Skin epidermis (tissue), 12 donors: ENCODE results near the gene TEKTIP1.
"Not testable (repeated sequence)": the region's sequence is repeated elsewhere in the genome, so short reads cannot be mapped to it uniquely, and the experiment has no call there.

Source experiments
- H3K27ac ChIP-seq, 21 experiments: fragments of 200-600 bp; sonication (generic) in 11 of 21; one replicate each; pipeline ENCODE4 v1.5.0; 2020; ENCODE audit warnings: mild to moderate bottlenecking in 3 of 21, inconsistent platforms in 2 of 21, moderate library complexity in 2 of 21
- H3K4me3 ChIP-seq, 7 experiments: fragments of 200-600 bp; sonication (generic) in 2 of 7; one replicate each; pipeline ENCODE4 v1.5.0; 2020; ENCODE audit warnings: inconsistent platforms in 2 of 7, mild to moderate bottlenecking in 2 of 7, moderate library complexity in 1 of 7

Gene TEKTIP1

DNA sequence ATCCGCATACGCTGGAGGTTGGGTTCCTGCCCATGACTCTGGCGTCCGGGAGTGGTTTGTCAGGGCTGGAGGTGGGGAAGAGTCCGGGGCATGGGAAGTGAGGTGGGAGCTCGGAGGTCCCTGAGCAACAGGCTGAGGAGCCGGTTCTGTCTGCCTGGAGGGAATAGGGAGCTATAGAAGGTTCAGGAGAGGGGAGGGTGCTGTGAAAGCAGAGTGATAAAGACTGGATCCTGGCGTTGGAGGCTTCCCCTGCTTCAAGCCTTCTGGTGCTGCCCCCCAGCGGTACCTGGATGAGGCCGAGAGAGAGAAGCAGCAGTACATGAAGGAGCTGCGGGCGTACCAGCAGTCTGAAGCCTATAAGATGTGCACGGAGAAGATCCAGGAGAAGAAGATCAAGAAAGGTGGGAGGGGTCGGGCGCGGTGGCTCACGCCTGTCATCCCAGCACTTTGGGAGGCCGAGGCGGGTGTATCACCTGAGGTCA lies 36.3 kb downstream of the TEKTIP1 start:
- Histone ChIP-seq H3K27ac (no peak overlapping the region), H3K4me3 (no peak overlapping the region)

DNA sequence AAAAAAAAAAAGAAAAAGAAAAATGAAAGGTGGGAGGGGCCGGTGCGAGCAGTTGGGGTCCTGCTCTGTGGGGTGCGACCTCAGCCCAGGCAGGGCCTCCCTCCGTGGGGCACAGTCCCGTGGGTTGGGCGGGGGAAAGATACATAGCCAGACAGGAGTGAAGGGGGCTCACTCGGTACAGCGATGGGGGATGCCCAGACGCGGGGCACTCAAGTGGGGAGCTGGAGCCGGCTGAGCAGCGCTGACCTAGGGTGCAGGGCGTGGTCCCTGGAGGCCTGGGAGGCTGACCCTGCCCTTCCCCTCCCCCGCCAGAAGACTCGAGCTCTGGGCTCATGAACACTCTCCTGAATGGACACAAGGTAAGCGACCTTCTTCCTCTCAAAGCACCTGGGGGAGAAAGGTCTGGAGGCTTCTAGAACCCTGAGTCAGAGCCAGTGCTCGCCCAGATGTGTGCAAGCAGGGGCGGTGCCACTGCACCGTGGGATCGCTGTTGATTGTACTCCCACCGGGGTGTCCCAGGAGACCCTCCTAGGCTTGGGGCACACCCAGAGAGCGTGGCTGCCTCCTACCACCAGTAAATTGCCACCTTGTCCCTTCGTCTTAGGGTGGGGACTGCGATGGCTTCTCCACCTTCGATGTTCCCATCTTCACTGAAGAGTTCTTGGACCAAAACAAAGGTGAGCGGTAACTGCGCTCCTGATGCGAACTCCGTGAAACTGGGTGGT lies 37.1 kb downstream of the TEKTIP1 start:
- Histone ChIP-seq H3K4me3 (peak overlapping the region in 3 of 7 experiments; percentile 22 to 34 (median 29)), H3K27ac (peak overlapping the region in 1 of 21 experiments; percentile 3)

DNA sequence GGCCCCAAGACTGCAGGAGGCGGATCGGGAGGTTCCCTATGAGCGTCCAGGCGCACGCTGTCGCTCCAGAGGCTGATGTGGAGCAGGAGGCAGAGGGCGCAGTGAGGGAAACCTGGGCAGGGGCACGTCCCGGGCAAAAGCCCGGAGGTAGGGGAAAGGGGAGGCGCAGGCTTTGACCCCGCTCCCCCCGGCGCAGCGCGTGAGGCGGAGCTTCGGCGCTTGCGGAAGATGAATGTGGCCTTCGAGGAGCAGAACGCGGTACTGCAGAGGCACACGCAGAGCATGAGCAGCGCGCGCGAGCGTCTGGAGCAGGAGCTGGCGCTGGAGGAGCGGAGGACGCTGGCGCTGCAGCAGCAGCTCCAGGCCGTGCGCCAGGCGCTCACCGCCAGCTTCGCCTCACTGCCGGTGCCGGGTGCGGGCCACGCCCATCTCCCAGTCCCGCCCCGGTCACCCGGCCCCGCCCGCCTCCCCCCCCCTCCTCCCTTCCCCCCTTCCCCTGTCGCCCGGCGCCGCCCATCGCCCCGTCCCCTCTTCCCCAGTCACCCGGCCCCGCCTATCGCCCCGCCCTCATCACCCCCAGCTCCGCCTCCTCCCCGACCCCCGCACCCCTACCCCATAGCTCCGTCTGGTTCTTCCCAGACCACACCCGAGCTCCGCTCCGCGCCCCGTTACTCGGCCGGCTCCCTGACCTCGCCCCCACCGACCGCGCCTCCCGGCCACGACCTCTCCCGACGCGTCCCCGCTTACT lies 37.9 kb downstream of the TEKTIP1 start:
- Histone ChIP-seq H3K4me3 (peak overlapping the region in 3 of 7 experiments; percentile 22 to 34 (median 29)), H3K27ac (peak overlapping the region in 3 of 21 experiments; percentile 3 to 66 (median 50))

DNA sequence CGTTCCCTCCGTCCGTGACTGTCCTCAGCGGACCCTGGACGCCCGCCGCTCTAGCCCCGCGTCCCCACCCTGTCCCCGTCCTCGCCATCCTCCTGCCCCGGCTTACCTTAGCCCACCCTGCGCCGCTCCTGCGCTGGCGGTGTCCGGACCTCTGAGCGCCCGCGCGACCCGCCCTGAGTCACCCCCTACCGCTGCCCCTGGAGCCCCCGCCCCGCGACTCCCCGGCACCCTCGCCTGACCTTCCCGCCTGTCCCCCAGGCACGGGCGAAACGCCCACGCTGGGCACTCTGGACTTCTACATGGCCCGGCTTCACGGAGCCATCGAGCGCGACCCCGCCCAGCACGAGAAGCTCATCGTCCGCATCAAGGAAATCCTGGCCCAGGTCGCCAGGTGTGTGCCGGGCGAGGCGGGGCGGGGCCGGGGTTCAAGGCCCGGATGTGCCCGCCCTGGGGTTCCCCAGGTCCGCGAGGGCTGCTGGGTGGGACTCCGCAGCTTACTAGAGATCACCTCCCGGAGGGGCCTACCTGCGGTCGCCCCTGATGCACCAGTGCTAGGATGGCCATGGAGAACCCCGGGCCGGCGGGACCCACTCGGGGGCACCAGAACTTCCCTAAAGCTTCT lies 38.9 kb downstream of the TEKTIP1 start:
- Histone ChIP-seq H3K4me3 (no peak overlapping the region), H3K27ac (peak overlapping the region in 2 of 21 experiments; percentile 22 to 66)

DNA sequence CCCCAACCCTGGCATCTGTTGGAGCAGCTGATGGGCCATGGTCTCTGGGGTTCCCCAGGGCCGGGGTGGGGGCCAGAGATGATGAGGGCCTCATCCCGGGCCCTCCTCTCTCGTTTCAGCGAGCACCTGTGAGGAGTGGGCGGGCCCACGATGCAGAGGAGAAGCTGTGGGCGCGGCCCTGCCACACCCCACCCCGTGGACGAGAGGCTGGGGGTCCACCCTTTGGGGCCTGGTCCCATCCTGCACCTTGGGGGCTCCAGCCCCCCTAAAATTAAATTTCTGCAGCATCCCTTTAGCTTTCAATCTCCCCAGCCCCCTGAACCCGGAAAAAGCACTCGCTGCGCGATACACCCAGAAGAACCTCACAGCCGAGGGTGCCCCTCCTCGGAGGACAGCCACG lies 39.4 kb downstream of the TEKTIP1 start:
- H3K27ac ChIP-seq: no peak overlapping the region
- H3K4me3 ChIP-seq: no peak overlapping the region

DNA sequence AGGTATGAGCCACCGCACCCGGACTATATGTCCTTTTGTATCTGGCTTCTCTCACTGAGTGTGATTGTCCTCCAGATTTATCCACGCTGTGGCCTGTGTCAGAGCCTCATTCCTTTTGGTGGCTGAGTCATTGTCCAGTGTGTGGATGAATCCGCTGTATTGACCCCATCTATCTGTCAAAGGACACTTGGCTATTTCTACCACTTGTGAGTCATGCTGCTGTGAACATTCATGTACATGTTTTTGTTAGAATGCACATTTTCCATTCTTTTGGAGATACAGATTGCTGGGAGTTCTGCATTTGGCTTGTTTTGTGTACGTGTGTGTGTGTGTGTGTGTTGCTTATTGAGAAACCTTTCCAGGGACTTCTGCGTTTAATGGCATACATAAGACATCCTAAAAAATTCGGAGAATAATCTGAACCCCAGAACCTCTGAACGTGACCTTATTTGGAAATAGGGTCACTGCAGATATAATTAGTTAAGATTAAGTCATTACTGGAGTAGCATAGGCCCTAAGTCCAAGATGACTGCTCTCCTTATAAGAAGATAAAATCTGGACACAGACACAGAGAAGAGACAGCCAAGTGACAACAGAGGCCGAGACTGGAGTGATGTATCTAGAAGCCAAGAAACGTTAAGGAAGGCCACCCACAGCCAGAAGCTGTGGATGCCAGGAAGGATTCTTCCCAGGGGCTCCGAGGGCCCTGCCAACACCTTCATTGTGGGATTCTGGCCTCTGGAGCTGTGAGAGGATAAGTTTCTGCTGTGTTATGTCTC lies 41.4 kb downstream of the TEKTIP1 start:
- no peak overlapping the region for H3K4me3 ChIP-seq
- peak overlapping the region in 10 of 21 experiments; percentile 4 to 64 (median 56) for H3K27ac ChIP-seq

DNA sequence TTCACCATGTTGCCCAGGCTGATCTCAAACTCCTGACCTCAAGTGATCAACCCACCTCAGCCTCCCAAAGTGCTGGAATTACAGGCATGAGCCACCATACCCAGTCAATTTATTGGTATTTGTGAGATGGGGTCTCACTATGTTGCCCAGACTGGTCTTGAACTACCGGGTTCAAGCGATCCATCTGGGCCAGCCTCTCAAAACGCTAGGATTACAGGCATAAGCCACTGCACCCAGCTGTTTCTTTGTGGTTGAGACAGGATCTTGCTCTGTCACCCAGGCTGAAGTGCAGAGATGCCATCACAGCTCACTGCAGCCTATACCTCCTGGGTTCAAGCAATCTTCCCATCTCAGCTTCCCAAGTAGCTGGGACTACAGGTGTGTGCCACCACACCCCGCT lies 42.8 kb downstream of the TEKTIP1 start:
- H3K4me3 ChIP-seq, H3K27ac ChIP-seq: not testable (repeated sequence)

DNA sequence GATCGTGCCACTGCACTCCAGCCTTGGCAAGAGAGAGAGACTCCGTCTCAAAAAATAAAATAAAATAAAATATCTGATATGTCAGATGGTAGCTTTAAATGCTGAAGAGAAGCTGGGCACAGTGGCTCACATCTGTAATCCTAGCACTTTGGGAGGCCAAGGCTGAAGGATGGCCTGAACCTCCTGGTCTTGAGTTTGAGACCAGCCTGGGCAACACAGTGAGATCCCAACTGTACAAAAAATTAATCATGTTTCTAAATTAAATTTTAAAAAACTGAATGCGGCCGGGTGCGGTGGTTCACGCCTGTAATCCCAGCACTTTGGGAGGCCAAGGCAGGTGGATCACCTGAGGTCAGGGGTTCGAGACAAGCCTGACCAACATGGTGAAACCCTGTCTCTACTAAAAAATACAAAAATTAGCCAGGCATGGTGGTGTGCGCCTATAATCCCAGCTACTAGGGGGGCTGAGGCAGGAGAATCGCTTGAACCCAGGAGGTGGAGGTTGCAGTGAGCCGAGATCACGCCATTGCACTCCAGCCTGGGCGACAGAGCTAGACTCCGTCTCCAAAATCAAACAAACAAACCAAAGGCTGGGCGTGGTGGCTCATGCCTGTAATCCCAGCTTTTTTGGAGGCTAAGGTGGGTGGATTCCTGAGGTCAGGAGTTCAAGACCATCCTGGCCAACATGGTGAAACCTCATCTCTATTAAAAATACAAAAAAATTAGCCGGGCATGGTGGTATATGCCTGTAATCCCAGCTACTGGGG lies 45.2 kb downstream of the TEKTIP1 start:
- H3K27ac ChIP-seq, H3K4me3 ChIP-seq: not testable (repeated sequence)

DNA sequence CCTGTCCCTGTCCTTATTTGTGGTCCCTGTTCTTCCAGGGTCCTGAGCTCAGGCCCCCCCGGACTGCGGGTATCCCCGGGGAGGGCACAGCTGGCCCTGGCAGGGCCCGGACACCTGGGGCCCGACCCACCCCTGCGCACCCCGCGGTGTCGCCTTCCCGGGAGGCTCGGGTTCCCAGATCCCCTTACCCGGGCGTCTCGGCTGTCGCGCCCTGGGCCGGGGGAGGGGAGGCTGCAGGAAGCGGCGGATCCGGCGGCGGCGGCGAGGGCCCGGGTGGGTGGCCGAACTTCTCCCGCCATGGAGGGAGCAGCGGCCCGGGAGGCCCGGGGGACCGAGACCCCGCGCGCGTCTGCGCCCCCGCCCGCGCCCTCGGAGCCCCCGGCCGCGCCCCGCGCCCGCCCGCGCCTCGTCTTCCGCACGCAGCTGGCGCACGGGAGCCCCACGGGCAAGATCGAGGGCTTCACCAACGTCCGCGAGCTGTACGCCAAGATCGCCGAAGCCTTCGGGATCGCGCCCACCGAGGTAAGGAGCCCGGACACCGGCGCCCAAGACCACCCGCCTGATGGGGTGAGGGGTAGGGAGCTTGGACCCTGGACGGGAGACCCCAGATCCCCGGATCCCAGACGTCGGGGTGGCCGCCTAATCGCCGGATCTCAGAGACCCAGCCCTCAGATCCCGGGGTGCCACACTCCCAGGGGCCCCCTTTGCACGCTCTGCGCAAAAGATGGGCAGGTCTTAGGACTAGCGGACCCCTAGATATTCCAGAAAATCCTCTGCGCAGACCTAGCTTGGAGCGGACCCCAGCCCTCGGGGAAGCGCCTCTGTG lies 46.5 kb downstream of the TEKTIP1 start, which contains the start of gene GIPC3:
Gene GIPC3, plus strand, starts transcription at position 178 of the 826 bp plus-strand sequence. Its CDS starts 120 bp downstream, at position 298.
- Histone ChIP-seq H3K4me3 (peak within 1 kb of the TSS; percentile 3 to 30 (median 12)), H3K27ac (peak within 1 kb of the TSS in 1 of 21 experiments; percentile 2)

DNA sequence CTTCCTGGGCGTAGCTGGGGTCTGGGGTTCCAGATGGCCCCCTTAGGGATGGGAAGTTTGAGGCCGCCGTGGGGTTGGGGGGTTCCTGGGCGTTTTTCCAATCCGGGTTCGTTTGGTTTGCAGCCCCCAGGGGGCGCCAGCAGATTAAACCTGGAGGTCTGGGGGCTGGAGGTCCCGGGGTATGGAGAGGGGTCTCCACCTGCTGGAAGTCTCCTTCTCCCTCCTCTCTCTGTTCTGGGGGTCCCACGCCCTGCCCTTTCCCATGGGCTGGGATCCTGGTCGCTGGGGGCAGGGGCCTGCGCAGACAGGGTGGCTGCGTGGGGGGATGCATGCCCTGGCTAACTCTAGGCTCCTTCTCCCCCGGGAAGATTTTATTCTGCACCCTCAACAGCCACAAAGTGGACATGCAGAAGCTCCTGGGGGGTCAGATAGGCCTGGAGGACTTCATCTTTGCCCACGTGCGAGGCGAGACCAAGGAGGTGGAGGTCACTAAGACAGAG lies 47.2 kb downstream of the TEKTIP1 start:
- Histone ChIP-seq H3K27ac (no peak overlapping the region), H3K4me3 (peak overlapping the region in 4 of 7 experiments; percentile 8 to 30 (median 22))

DNA sequence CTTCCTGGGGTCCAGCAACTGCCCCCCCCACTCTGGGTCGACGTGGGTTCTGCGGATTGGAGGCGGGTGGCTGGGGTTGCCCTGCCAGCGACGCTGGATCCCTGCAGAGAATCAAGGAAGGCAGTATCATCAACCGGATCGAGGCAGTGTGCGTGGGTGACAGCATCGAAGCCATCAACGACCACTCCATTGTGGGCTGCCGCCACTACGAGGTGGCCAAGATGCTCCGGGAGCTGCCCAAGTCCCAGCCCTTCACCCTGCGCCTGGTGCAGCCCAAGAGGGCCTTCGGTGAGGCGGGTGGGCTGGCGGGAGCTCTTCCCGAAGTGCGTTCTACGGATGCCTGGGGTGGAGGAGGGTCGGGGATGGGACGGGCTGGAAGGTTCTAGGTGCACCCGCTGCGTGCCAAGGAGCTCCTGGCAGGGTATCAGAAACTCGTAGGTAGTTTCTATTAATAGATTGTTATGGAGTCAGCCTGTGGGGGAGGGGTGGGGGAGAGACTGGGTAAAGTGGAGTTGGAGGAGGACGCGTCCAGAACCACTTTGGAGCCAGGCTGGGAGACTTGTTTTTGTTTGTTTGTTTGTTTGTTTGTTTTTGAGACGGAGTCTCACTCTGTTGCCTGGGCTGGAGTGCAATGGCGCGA lies 47.9 kb downstream of the TEKTIP1 start:
- Histone ChIP-seq H3K4me3 (no peak overlapping the region), H3K27ac (no peak overlapping the region)

DNA sequence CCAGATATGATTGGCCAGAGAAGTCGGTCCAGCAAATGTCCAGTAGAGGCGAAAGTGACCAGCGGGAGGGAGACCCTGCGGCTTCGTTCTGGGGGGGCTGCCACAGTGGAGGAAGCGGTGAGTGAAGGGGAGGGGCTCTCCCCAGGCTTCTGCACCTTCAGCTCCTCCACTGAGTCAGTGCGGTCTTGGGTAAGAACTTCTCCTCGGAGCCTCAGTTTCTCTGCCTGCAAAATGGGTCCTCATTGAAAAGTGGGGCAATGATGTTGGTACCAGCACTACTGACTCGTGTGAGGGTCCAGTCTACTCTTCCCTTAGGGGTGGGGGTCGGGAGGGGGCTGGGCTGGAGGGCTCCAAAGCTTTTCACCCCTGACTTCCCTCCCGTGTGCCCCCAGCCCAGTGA lies 50.5 kb downstream of the TEKTIP1 start:
- H3K27ac ChIP-seq: no peak overlapping the region

DNA sequence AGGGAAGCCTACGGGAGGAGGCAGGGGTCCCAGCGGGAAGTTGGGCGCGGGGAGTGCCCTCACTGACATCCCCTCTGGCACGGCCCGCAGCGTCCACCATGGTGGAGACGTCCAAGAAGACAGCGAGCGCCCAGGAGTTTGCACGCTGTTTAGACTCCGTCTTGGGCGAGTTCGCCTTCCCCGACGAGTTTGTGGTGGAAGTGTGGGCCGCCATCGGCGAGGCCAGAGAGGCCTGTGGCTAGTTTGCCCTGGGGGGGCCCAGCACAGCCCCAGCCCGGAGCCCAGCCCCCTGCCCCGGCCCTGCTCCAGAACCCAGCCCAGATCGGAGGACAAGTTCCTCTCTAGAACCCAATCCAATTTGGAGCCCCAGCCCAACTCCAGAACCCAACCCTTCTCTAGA lies 51.0 kb downstream of the TEKTIP1 start:
- no peak overlapping the region for H3K4me3 ChIP-seq
- H3K27ac ChIP-seq: no peak overlapping the region

More for the DNA sequence above, 50.5 kb downstream of the TEKTIP1 start:
- H3K4me3 ChIP-seq: no peak overlapping the region

DNA sequence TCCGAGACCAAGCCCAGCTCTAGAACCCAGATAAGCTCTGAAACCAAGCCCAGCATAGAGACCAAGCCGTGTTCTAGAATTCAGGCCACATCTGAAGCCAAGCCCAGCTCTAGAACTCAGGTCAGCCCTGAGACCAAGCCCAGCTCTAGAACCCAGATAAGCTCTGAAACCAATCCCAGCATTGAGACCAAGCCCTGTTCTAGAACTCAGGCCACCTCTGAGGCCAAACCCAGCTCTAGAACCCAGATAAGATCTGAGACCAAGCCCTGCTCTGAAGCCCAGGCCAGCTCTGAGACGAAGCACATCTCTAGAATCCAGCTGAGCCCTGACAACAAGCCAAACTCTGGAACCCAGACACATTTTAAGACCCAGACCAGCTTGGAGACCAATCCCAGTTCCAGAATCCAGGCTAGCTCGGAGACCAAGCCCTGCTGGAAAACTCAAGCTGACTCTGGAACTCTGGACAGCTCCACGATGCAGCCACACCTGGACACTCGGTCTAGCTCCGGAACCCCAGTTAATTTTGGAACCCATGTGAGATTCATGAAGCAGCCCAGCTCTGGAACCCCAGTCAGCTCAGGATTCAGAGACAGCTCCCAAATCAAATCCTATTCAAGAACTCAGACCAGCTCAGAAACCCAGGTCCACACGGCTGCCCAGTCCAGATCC lies 52.2 kb downstream of the TEKTIP1 start:
- Histone ChIP-seq H3K27ac (no peak overlapping the region), H3K4me3 (no peak overlapping the region)

DNA sequence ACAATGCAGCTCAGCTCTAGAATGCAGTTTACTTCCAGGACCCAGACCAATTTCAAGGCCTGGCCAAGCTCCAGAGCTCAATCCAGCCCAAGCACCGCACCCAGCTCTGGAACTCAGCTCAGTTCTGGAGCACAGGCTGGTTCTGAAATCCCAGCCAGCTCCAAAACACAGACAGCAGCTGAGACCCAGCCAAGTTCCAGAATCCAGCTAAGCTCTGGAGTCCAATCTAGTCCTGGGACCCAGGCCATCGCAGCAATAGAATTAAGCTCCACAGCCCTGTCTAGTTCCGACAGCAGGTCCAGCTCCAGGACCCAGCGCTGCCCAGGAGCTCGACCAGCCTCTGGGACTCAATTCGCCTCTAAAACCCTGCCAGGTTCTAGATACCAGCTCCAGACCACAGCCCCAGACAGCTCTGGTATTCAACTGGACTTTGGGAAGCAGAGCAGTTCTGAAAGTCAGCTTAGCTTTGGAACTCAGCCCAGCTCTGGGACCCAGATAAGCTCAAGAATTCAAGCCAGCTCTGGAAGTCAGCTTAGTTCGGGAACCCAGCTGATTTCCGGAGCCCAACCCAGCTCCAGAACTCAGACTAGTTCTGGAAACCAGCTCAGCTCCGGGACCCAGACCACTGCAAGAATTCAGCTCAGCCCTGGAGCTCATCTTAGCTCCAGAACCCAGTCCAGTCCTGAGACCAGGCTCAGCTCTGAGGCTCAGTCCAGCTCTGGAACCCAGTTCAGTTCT lies 53.1 kb downstream of the TEKTIP1 start:
- Histone ChIP-seq H3K4me3 (no peak overlapping the region), H3K27ac (no peak overlapping the region)

DNA sequence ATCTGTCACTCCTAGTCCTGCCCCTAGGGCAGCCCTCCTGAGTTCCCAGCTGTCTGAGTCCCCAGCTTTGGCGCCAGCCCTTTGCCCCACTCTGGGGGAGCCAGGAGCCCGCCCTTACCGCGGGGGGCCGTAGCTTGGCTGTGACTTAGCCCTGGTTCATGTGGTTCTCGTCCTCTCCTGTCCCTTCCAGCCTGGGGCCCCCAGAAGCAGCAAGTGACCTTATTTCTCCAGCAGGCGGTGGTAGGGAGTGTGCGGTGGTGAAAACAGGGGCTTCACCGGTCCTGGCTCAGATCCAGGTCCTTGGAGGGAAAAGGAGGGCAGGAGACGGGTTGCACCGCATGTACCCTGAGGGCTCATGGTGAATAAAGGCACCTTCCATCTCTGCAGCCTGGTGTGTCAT lies 54.2 kb downstream of the TEKTIP1 start:
- Histone ChIP-seq H3K4me3 (no peak overlapping the region), H3K27ac (no peak overlapping the region)
